GM12878 (cell line): ENCODE data around the gene MAMDC4. TPM values are rescaled to one million over a fixed set of nuclear protein-coding genes. Genes with fewer than 3 reads are reported as not detected.

Experiments used
- BHLHE40 ChIP-seq, 2 experiments: fragments of 450-650 bp in 1 of 2; IDR thresholded peaks; 2 replicates each; pipeline ENCODE4 v1.6.1; 2011 to 2017; ENCODE audit warnings: low read depth in 2 of 2, borderline replicate concordance in 1 of 2, improper control_type of control experiment in 1 of 2, low read length in 1 of 2, mild to moderate bottlenecking in 1 of 2
- CBX3 ChIP-seq: fragments of 200-600 bp; sonication (generic); IDR thresholded peaks from 2 replicates; pipeline ENCODE4 v1.6.1; 2016; ENCODE audit warnings: low read depth, borderline replicate concordance
- CBX5 ChIP-seq: sonication (generic); IDR thresholded peaks from 2 replicates; pipeline ENCODE4 v1.6.1; 2016; ENCODE audit warnings: low read depth, moderate library complexity, mild to moderate bottlenecking, inconsistent platforms
- CHD1 ChIP-seq: IDR thresholded peaks from 2 replicates; pipeline ENCODE4 v1.6.1; 2012; ENCODE audit warnings: low read depth, low read length, improper control_type of control experiment
- CHD2 ChIP-seq: IDR thresholded peaks from 2 replicates; pipeline ENCODE4 v1.6.1; 2011; ENCODE audit warnings: low read depth, low read length, improper control_type of control experiment, borderline replicate concordance
- GABPA ChIP-seq: IDR thresholded peaks from 2 replicates; pipeline ENCODE4 v1.6.1; 2014; ENCODE audit warnings: antibody characterized with exemption, low read depth, mild to moderate bottlenecking, inconsistent platforms
- HCFC1 ChIP-seq: fragments of 150-350 bp; IDR thresholded peaks from 2 replicates; pipeline ENCODE4 v1.6.1; 2014; ENCODE audit warnings: low read length
- IKZF2 ChIP-seq, 2 experiments: fragments of 450-650 bp; IDR thresholded peaks; 2 replicates each; pipeline ENCODE4 v1.6.1; 2017; ENCODE audit warnings: mild to moderate bottlenecking in 2 of 2, moderate library complexity in 2 of 2
- JUNB ChIP-seq: IDR thresholded peaks from 2 replicates; pipeline ENCODE4 v1.6.1; 2016; ENCODE audit warnings: antibody characterized with exemption, mild to moderate bottlenecking
- MEF2B ChIP-seq: fragments of 450-650 bp; IDR thresholded peaks from 2 replicates; pipeline ENCODE4 v1.6.1; 2018; ENCODE audit warnings: mild to moderate bottlenecking, moderate library complexity; ENCODE audit not compliant: partially characterized antibody, poor library complexity, severe bottlenecking
- MYB ChIP-seq: fragments of 150-350 bp; IDR thresholded peaks from 2 replicates; pipeline ENCODE4 v1.6.1; 2014; ENCODE audit warnings: mild to moderate bottlenecking, low read depth, low read length, borderline replicate concordance
- NFYB ChIP-seq: IDR thresholded peaks from 2 replicates; pipeline ENCODE4 v1.6.1; 2011; ENCODE audit warnings: low read depth, mild to moderate bottlenecking, low read length, improper control_type of control experiment, moderate library complexity; ENCODE audit not compliant: insufficient read depth
- NRF1 ChIP-seq: conservative IDR thresholded peaks from 2 replicates; pipeline ENCODE4 v1.6.1; 2011; ENCODE audit warnings: mild to moderate bottlenecking, low read depth, low read length, improper control_type of control experiment
- PML ChIP-seq: IDR thresholded peaks from 2 replicates; pipeline ENCODE4 v1.6.1; 2012; ENCODE audit warnings: low read length, inconsistent platforms
- RB1 ChIP-seq: fragments of 450-650 bp; formaldehyde crosslinking; IDR thresholded peaks from 2 replicates; pipeline ENCODE4 v1.6.1; 2017; ENCODE audit warnings: mild to moderate bottlenecking, borderline replicate concordance
- RFX5 ChIP-seq: IDR thresholded peaks from 2 replicates; pipeline ENCODE4 v1.6.1; 2011; ENCODE audit warnings: low read depth, low read length, improper control_type of control experiment
- RUNX3 ChIP-seq: IDR thresholded peaks from 2 replicates; pipeline ENCODE4 v1.6.1; 2012; ENCODE audit warnings: low read length, inconsistent platforms
- SMARCA5 ChIP-seq: fragments of 450-650 bp; IDR thresholded peaks from 2 replicates; pipeline ENCODE4 v1.6.1; 2017; ENCODE audit warnings: mild to moderate bottlenecking
- TCF12 ChIP-seq: IDR thresholded peaks from 2 replicates; pipeline ENCODE4 v1.6.1; 2011; ENCODE audit warnings: low read depth, mild to moderate bottlenecking, low read length
- polyA plus RNA-seq, 11 experiments: library from polyadenylated mRNA; depleted of rRNA in 4 of 11; unstranded in 6 of 11; stranded (reverse) in 5 of 11; fragments of >200 nt; fragmentation: Nextera tagmentation in 4 of 11; fragmentation: Illumina TruSeq in 1 of 11; extraction: Ambion mirVana in 4 of 11; extraction: Trizol in 1 of 11; gene quantifications; 1 replicate in 1 of 11; 2 replicates in 10 of 11; pipeline versions ENCODE4 v1.2.1 to v1.2.3, GENCODE V29; 2011 to 2016; ENCODE audit warnings: inconsistent platforms in 2 of 11, missing spikeins in 2 of 11, low read depth in 1 of 11
- total RNA-seq, 4 experiments: library from RNA; depleted of rRNA in 3 of 4; stranded (reverse); fragments of >200 nt in 3 of 4; fragmentation: Illumina TruSeq in 1 of 4; extraction: Trizol in 1 of 4; gene quantifications; 2 replicates each; pipeline versions ENCODE4 v1.2.1 to v1.2.3, GENCODE V29; 2013 to 2021
- TF ChIP-seq, protein P1 (sequence below): fragments of 450-650 bp; IDR thresholded peaks from 2 replicates; pipeline ENCODE4 v1.6.1; 2017; ENCODE audit warnings: low read depth, mild to moderate bottlenecking, moderate library complexity
- TF ChIP-seq, protein P2 (sequence below): fragments of 450-650 bp; IDR thresholded peaks from 2 replicates; pipeline ENCODE4 v1.6.1; 2018; ENCODE audit warnings: mild to moderate bottlenecking, low read depth, moderate library complexity; ENCODE audit not compliant: partially characterized antibody
- TF ChIP-seq, protein P3 (sequence below): IDR thresholded peaks from 2 replicates; pipeline ENCODE4 v1.6.1; 2011; ENCODE audit warnings: borderline replicate concordance, low read depth, mild to moderate bottlenecking, moderate library complexity, low read length; ENCODE audit not compliant: insufficient read depth, poor library complexity, severe bottlenecking

The MAMDC4 gene
- total and polyA plus RNA-seq, 10 of the 15 experiments (the other 5 are each of a cell fraction or from before 2014, with no cell fraction given): 0.22 to 5.7 (median 2.4) TPM; not detected in 1

DNA sequence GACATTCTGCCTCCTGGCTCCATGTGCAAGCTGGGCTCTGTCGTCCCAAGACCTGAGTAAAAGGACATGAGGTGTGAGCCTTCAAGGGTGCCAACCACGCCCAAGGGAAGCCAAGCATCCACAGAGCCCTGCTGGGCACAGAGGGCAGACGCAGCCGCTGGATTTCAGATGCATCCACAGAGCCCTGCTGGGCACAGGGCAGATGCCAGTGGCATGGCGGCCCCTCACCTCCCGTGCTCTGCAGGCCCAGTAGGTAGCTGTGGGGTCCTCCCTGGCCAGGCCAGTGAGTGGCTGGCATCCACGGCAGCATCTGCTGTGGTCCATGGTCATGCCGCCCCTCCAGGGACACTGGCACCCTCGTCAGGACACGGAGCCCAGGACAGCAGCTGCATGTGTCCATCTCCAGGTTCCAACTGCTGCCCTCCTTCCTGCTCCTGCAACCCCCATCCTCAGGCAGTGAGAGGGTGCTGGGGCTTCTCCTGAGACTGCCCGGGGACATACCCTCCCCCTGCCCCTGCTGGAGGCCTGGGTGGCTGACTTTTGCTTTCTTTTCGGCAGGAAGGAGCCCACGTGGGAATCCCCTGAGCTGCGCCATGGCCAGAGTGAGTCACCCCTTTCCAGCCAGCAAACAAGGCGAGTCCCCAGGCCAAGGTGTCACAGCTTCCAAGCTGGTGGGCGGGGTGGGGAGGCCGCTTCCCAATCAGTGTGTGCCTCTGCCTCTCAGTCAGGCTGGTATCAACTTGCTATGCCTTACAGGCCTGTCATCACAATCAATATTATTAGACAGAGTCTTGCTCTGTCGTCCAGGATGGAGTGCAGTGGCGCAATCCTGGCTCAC, 30.2 kb downstream of the MAMDC4 start (continued):
- no peak for TF ChIP-seq RUNX3
- TF ChIP-seq MEF2B: peak; percentile 17
- no peak for TF ChIP-seq GABPA
- no peak for TF ChIP-seq RB1
- TF ChIP-seq RFX5: no peak
- peak; percentile 68 for TF ChIP-seq JUNB
- no peak; the same call in 1 of the 2 replicates for TF ChIP-seq HCFC1
- TF ChIP-seq, protein P1, sequence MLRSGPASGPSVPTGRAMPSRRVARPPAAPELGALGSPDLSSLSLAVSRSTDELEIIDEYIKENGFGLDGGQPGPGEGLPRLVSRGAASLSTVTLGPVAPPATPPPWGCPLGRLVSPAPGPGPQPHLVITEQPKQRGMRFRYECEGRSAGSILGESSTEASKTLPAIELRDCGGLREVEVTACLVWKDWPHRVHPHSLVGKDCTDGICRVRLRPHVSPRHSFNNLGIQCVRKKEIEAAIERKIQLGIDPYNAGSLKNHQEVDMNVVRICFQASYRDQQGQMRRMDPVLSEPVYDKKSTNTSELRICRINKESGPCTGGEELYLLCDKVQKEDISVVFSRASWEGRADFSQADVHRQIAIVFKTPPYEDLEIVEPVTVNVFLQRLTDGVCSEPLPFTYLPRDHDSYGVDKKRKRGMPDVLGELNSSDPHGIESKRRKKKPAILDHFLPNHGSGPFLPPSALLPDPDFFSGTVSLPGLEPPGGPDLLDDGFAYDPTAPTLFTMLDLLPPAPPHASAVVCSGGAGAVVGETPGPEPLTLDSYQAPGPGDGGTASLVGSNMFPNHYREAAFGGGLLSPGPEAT: peak; percentile 73; the same call in 1 of the 2 replicates
- TF ChIP-seq, protein P2, sequence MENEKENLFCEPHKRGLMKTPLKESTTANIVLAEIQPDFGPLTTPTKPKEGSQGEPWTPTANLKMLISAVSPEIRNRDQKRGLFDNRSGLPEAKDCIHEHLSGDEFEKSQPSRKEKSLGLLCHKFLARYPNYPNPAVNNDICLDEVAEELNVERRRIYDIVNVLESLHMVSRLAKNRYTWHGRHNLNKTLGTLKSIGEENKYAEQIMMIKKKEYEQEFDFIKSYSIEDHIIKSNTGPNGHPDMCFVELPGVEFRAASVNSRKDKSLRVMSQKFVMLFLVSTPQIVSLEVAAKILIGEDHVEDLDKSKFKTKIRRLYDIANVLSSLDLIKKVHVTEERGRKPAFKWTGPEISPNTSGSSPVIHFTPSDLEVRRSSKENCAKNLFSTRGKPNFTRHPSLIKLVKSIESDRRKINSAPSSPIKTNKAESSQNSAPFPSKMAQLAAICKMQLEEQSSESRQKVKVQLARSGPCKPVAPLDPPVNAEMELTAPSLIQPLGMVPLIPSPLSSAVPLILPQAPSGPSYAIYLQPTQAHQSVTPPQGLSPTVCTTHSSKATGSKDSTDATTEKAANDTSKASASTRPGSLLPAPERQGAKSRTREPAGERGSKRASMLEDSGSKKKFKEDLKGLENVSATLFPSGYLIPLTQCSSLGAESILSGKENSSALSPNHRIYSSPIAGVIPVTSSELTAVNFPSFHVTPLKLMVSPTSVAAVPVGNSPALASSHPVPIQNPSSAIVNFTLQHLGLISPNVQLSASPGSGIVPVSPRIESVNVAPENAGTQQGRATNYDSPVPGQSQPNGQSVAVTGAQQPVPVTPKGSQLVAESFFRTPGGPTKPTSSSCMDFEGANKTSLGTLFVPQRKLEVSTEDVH: no peak
- peak in 1 of 2 experiments; percentile 64; a peak in 1 of 4 replicates for TF ChIP-seq BHLHE40 (IDR thresholded peaks at IDR 0.05; ENCODE audit: borderline replicate concordance in 1 of 2, low read depth in 2 of 2, low read length in 1 of 2)
- TF ChIP-seq, protein P3, sequence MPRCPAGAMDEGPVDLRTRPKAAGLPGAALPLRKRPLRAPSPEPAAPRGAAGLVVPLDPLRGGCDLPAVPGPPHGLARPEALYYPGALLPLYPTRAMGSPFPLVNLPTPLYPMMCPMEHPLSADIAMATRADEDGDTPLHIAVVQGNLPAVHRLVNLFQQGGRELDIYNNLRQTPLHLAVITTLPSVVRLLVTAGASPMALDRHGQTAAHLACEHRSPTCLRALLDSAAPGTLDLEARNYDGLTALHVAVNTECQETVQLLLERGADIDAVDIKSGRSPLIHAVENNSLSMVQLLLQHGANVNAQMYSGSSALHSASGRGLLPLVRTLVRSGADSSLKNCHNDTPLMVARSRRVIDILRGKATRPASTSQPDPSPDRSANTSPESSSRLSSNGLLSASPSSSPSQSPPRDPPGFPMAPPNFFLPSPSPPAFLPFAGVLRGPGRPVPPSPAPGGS: no peak
- peak; percentile 75 to 79 for TF ChIP-seq IKZF2 (IDR thresholded peaks at IDR 0.05)
- no peak for TF ChIP-seq PML
- TF ChIP-seq SMARCA5: 0 out of 2 replicates have a peak, but pooled peaks have one; percentile 57
- TF ChIP-seq TCF12: peak; percentile 42; the same call in 1 of the 2 replicates
- no peak for TF ChIP-seq NFYB
- TF ChIP-seq CBX5: no peak
- TF ChIP-seq MYB: no peak
- TF ChIP-seq NRF1: 0 out of 2 replicates have a peak, but pooled peaks have one; percentile 13
- no peak for TF ChIP-seq CHD1
- TF ChIP-seq CHD2: peak; percentile 67
- TF ChIP-seq CBX3: no peak
